GM21576 (cell line): Measurements from ENCODE around the gene TTLL9.

ENCODE experiments used
- ATAC-seq: cut with Tn5 transposase; IDR thresholded peaks from one replicate; pipeline ENCODE4 v1.9.1; 2021; ENCODE audit warnings: mild to moderate bottlenecking, moderate library complexity; ENCODE audit not compliant: unreplicated experiment

TTLL9 gene

GRCh38 chr20:31836853-31837608 lies 33.4 kb upstream of the TTLL9 start:
- no peak for ATAC-seq

- no peak for ATAC-seq
Measured at GRCh38 chr20:31837896-31838397, 32.5 kb upstream of the TTLL9 start.

- ATAC-seq: no peak
Measured at GRCh38 chr20:31838646-31839292, 31.7 kb upstream of the TTLL9 start.

- ATAC-seq: no peak
Measured at GRCh38 chr20:31839782-31840487, 30.5 kb upstream of the TTLL9 start.

- no peak for ATAC-seq
Measured at GRCh38 chr20:31840906-31841816, 29.3 kb upstream of the TTLL9 start.

GRCh38 chr20:31841928-31842327 lies 28.5 kb upstream of the TTLL9 start:
- no peak for ATAC-seq

- ATAC-seq: no peak
Measured at GRCh38 chr20:31842471-31843157, 27.8 kb upstream of the TTLL9 start.

- no peak for ATAC-seq
Measured at GRCh38 chr20:31843288-31843687, 27.1 kb upstream of the TTLL9 start.

- no peak for ATAC-seq
Measured at GRCh38 chr20:31843881-31844280, 26.6 kb upstream of the TTLL9 start.

GRCh38 chr20:31844737-31845299 lies 25.6 kb upstream of the TTLL9 start:
- ATAC-seq: no peak

- no peak for ATAC-seq
Measured at GRCh38 chr20:31845300-31845863, 25.1 kb upstream of the TTLL9 start, which contains the start of gene FOXS1. FOXS1 (minus strand) TSS chr20:31845604; CDS start chr20:31845542, 62 bp downstream.

GRCh38 chr20:31846793-31847138 lies 23.7 kb upstream of the TTLL9 start:
- ATAC-seq: no peak

- no peak for ATAC-seq
Measured at GRCh38 chr20:31848088-31848999, 22.1 kb upstream of the TTLL9 start.

- ATAC-seq: no peak
Measured at GRCh38 chr20:31849306-31849930, 21.0 kb upstream of the TTLL9 start.

- no peak for ATAC-seq
Measured at GRCh38 chr20:31851240-31851955, 19.0 kb upstream of the TTLL9 start.

- ATAC-seq: no peak
Measured at GRCh38 chr20:31853481-31853880, 17.0 kb upstream of the TTLL9 start.

GRCh38 chr20:31856516-31856915 lies 13.9 kb upstream of the TTLL9 start:
- no peak for ATAC-seq
